Gastroesophageal sphincter (tissue), 3 donors: Measurements from ENCODE around the gene MYRIP.

ENCODE experiments used
- CTCF ChIP-seq, 4 experiments: fragments of 200-600 bp in 2 of 4; fragments of 450-650 bp in 2 of 4; sonication (generic) in 1 of 4; IDR thresholded peaks; one replicate each; pipeline ENCODE4 v1.5.1; 2017 to 2019; ENCODE audit warnings: antibody characterized with exemption in 4 of 4, mild to moderate bottlenecking in 2 of 4, moderate library complexity in 2 of 4
- POLR2A ChIP-seq, 2 donors: fragments of 450-650 bp; IDR thresholded peaks; one replicate each; pipeline ENCODE4 v1.6.1; 2017; ENCODE audit warnings: antibody characterized with exemption in 2 of 2, mild to moderate bottlenecking in 2 of 2, moderate library complexity in 1 of 2

- TF ChIP-seq POLR2A (IDR thresholded peaks at IDR 0.05) (no peak), CTCF (IDR thresholded peaks at IDR 0.05) (no peak)
Measured at GRCh38 chr3:40118091-40118490, 308.7 kb downstream of the MYRIP start.
